Measurements from ENCODE around the gene SUV39H1. TPM values are rescaled to one million over a fixed set of nuclear protein-coding genes. Genes with fewer than 3 reads are reported as not detected.
"Not testable (repeated sequence)": the region's sequence is repeated elsewhere in the genome, so short reads cannot be mapped to it uniquely, and the experiment has no call there.

Gene SUV39H1
- total RNA-seq, 1 donor from 2014 or later: 0.21 TPM

GRCh38 chrX:48676893-48677270, 19.7 kb upstream of the SUV39H1 start:
- intact Hi-C loops (cut with DNase I): loop anchor here (1.0 to 5.0 kb wide), 2 partner anchors 19 to 125 kb away; partner anchors contain the start of genes HDAC6 and SUV39H1
- no peaks in the 10 kb centered on the region for H3K27me3 ChIP-seq
- H3K4me1 ChIP-seq: peaks cover 0 to 4% of the 10 kb centered on the region in 2 donors
- TF ChIP-seq, protein P1, sequence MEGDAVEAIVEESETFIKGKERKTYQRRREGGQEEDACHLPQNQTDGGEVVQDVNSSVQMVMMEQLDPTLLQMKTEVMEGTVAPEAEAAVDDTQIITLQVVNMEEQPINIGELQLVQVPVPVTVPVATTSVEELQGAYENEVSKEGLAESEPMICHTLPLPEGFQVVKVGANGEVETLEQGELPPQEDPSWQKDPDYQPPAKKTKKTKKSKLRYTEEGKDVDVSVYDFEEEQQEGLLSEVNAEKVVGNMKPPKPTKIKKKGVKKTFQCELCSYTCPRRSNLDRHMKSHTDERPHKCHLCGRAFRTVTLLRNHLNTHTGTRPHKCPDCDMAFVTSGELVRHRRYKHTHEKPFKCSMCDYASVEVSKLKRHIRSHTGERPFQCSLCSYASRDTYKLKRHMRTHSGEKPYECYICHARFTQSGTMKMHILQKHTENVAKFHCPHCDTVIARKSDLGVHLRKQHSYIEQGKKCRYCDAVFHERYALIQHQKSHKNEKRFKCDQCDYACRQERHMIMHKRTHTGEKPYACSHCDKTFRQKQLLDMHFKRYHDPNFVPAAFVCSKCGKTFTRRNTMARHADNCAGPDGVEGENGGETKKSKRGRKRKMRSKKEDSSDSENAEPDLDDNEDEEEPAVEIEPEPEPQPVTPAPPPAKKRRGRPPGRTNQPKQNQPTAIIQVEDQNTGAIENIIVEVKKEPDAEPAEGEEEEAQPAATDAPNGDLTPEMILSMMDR (IDR thresholded peaks at IDR 0.05): no peak
- peak overlapping the region; percentile 65 to 79 for H3K4me3 ChIP-seq
- DNase-seq (ENCODE audit: low spot score in 2 of 2): no peak
- no peaks in the 10 kb centered on the region for H3K36me3 ChIP-seq
- H3K9me3 ChIP-seq: no peaks in the 10 kb centered on the region
- peak overlapping the region; percentile 74 to 76 for H3K27ac ChIP-seq

DNA sequence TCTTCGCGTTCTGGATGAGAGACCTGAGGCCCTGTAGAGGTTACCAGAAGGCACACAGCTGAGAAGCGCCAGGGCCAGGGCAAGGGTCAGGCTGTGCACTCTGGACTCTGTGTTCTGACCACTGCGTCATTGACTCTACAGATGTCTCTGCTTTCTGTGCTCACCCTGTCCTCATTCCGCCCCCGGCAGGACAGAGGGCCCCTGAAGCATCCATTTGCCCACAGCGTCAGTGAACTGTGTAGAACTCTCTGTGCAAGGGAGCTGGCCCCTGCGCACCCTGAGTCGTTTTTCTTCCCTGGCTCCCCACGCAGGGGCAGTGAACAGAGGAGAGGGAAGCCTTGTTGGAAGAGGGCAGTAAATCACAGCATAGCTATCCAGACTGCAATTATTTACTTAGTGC, 19.0 kb upstream of the SUV39H1 start:
- DNase-seq (ENCODE audit: low spot score in 2 of 2): no peak
- Histone ChIP-seq H3K27me3 (no peaks in the 10 kb centered on the region), H3K4me3 (no peak overlapping the region), H3K36me3 (no peaks in the 10 kb centered on the region), H3K27ac (no peak overlapping the region), H3K4me1 (peaks cover 0 to 4% of the 10 kb centered on the region in 2 donors), H3K9me3 (no peaks in the 10 kb centered on the region)
- intact Hi-C loops (cut with DNase I): loop anchor here (5.0 kb wide), 1 partner anchor 125 kb away; the partner anchor contains the start of gene HDAC6
- TF ChIP-seq, protein P1 (IDR thresholded peaks at IDR 0.05): no peak

DNA sequence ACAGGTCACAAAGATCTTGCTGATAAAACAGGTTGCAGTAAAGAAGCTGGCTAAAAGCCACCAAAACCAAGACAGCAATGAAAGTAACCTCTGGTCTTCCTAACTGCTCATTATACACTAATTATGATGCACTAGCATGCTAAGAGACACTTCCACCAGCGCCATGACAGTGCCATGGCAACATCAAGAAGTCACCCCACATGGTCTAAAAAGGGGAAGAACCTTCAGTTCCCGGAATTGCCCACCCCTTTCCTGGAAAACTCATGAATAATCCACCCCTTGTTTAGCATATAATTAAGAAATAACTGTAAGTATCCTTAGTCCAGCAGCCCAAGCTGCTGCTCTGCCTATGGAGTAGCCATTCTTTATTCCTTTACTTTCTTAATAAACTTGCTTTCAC, 16.1 kb upstream of the SUV39H1 start:
- H3K4me1 ChIP-seq; H3K27me3 ChIP-seq; H3K36me3 ChIP-seq; intact Hi-C loops (cut with DNase I); H3K27ac ChIP-seq; H3K4me3 ChIP-seq; DNase-seq (ENCODE audit: low spot score in 2 of 2); H3K9me3 ChIP-seq: not testable (repeated sequence)

DNA sequence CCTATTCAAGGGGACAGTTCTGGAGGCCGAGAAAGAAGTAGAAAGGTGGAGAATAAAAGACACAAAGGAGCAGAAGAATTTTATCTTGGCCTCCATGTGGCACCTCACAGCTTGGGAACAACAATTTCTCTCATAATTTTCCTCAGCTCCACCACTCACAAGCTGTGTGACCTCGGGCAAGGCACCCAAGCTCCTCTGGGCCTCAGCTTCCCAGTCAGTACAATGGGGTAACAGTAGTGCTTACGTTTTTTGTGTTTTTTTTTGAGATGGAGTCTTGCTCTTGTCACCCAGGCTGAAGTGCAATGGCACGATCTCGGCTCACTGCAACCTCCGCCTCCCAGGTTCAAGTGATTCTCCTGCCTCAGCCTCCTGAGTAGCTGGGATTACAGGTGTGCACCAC, 15.6 kb upstream of the SUV39H1 start:
- H3K27me3 ChIP-seq; DNase-seq (ENCODE audit: low spot score in 2 of 2); H3K36me3 ChIP-seq; H3K9me3 ChIP-seq; H3K4me3 ChIP-seq; H3K27ac ChIP-seq; intact Hi-C loops (cut with DNase I); H3K4me1 ChIP-seq: not testable (repeated sequence)

DNA sequence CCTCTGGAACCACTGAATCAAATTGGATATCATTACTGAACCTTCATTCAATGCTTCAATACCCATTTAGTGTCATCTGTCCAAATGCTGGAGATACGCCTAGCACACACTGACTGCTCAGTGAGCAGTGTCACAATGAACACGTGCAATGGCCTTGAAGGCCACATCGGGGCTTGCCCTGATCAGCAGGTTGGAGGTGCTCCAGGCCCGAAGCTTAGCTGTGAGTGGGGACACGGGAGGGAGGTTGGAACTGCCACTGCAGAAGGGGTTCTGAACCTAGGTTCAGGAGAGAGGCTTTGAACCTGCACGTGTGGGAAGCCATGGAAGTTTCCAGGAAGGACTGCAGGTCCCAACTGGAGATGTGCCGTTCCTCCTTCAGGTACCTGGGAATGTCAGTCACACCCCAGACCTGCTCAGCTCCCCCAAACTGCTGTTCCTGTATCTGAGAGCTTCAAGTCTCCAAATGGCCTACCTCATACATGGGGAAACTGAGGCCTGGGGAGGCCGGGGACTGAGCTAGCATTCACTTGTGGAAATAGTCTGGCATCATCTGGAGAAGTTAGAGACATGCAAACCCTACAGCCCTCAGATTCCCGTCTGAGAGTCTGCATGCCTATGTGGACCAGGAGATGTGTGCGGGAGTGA, 14.9 kb upstream of the SUV39H1 start:
- H3K36me3 ChIP-seq: no peaks in the 10 kb centered on the region
- H3K27me3 ChIP-seq: no peaks in the 10 kb centered on the region
- H3K4me3 ChIP-seq: no peak overlapping the region
- TF ChIP-seq, protein P1 (IDR thresholded peaks at IDR 0.05): no peak
- H3K27ac ChIP-seq: no peak overlapping the region
- intact Hi-C loops (cut with DNase I): no loop called here
- DNase-seq (ENCODE audit: low spot score in 2 of 2): no peak
- no peaks in the 10 kb centered on the region for H3K4me1 ChIP-seq
- H3K9me3 ChIP-seq: no peaks in the 10 kb centered on the region

DNA sequence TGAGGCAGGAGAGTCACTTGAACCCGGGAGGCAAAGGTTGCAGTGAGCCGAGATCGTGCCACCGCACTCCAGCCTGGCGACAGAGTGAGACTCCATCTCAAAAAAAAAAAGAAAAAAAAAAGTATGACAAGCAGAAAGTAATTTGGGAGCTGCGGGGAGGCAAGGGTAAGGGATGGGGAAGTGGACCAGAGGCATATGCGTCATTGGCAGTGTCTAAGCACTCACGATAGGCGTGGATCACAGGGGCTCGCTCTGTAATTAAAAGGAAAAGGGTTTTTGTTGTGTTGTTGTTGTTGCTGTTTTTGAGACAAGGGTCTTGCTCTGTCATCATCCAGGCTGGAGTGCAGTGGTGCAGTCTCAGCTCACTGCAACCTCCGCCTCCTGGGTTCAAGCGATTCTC, 13.7 kb upstream of the SUV39H1 start:
- H3K9me3 ChIP-seq; H3K27me3 ChIP-seq; intact Hi-C loops (cut with DNase I); H3K36me3 ChIP-seq; H3K4me3 ChIP-seq; H3K27ac ChIP-seq; H3K4me1 ChIP-seq; DNase-seq (ENCODE audit: low spot score in 2 of 2): not testable (repeated sequence)

DNA sequence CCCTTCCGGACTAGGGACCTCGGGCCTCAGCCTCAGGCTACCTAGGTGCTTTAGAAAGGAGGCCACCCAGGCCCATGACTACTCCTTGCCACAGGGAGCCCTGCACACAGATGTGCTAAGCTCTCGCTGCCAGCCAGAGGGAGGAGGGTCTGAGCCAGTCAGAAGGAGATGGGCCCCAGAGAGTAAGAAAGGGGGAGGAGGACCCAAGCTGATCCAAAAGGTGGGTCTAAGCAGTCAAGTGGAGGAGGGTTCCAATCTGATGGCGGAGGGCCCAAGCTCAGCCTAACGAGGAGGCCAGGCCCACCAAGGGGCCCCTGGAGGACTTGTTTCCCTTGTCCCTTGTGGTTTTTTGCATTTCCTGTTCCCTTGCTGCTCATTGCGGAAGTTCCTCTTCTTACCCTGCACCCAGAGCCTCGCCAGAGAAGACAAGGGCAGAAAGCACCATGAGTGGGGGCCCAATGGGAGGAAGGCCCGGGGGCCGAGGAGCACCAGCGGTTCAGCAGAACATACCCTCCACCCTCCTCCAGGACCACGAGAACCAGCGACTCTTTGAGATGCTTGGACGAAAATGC, 13.0 kb upstream of the SUV39H1 start, which contains the start of gene WAS:
Gene WAS, plus strand, starts transcription at position 389 of the 572 bp plus-strand sequence. Its CDS starts 55 bp downstream, at position 444.
- peak within 1 kb of the TSS in 1 of 2 donors; percentile 37 for H3K4me3 ChIP-seq
- H3K4me1 ChIP-seq: no peaks in the 10 kb centered on the region
- no peaks in the 10 kb centered on the region for H3K27me3 ChIP-seq
- H3K9me3 ChIP-seq: no peaks in the 10 kb centered on the region
- no peaks in the 10 kb centered on the region for H3K36me3 ChIP-seq
- TF ChIP-seq, protein P1 (IDR thresholded peaks at IDR 0.05): no peak
- DNase-seq (ENCODE audit: low spot score in 2 of 2): no peak
- intact Hi-C loops (cut with DNase I): no loop called here
- no peak within 1 kb of the TSS for H3K27ac ChIP-seq

Measured in ascending aorta (tissue), 2 donors.